ENCODE data around the gene AP1B1.
A peak's percentile ranks its signal among the peaks of the same experiment; 100 is the strongest.

The AP1B1 gene

DNA sequence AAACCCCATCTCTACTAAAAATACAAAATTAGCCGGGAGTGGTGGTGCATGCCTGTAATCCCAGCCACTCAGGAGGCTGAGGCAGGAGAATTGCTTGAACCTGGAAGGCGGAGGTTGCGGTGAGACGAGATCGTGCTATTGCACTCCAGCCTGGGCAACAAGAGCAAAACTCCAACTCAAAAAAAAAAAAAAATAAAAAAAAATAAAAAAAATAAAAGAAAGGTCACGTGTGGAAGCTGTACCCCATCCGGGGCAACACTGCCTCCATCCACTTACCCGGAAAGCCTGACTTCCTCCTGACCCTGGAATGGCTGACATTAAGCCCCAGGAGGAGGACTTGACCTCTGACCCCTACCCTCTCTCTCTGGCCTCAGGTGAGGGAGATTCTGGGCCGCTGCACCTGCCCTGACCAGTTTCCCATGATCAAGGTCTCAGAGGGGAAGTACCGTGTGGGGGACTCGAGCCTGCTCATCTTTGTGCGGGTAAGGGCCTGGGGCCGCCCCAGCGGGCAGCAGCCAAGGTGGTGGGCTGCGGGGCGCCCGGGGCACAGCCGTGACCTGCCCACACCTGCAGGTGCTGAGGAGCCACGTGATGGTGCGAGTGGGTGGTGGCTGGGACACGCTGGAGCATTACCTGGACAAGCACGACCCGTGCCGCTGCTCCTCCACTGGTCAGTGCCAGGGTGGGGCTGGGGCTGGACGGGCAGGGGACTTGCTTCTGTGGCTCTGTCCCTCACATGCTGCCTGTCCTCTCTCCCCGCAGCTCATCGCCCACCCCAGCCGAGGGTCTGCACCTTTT is 78.1 kb downstream of the AP1B1 start:
- peak; percentile 22 for DNase-seq (ENCODE audit: extremely low spot score)
- ChIA-PET CTCF (interaction anchor here (0.7 to 1.1 kb wide), 2 partner anchors 13 to 65 kb away, joined by 3 read pairs; no protein-coding TSS in a partner anchor), POLR2A (no interaction called here)
- TF ChIP-seq, protein P1, sequence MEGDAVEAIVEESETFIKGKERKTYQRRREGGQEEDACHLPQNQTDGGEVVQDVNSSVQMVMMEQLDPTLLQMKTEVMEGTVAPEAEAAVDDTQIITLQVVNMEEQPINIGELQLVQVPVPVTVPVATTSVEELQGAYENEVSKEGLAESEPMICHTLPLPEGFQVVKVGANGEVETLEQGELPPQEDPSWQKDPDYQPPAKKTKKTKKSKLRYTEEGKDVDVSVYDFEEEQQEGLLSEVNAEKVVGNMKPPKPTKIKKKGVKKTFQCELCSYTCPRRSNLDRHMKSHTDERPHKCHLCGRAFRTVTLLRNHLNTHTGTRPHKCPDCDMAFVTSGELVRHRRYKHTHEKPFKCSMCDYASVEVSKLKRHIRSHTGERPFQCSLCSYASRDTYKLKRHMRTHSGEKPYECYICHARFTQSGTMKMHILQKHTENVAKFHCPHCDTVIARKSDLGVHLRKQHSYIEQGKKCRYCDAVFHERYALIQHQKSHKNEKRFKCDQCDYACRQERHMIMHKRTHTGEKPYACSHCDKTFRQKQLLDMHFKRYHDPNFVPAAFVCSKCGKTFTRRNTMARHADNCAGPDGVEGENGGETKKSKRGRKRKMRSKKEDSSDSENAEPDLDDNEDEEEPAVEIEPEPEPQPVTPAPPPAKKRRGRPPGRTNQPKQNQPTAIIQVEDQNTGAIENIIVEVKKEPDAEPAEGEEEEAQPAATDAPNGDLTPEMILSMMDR (IDR thresholded peaks at IDR 0.05; ENCODE audit: control extremely low read depth, extremely low read depth, low read depth, missing control alignments), result no peak

DNA sequence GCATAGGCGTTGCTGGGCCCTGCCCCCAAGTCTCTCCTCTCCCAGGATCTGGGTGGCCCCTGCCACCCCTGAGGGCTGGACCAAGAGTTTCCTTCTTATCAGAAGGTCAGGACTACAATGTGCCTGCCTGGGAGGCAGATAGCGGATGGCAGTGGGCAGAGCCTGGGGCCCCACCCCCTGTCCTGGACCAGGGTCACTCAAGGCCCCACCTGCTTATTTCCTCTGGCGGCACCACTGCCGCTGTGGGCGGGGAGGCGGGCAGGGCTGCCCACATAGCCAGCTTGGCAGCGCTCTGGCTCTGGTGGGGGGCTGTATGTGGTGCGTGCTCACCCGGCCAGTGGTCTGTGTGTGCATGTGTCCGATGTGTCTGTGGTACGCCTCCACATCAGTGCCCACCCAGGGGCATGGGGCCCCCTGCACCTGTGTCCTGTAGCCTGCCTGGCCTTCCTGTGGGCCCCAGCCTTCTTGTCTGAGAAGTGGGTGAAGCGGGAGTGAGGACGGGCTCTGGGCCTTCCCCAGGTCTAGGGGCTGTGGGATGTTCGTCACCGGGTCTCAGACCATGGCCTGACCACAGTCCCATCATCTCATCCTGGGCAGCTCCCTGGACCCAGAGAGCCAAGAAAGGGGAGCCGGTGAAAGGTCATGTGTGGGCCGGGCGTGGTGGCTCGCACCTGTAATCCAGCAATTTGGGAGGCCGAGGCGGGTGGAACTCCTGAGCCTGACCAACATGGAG is 78.9 kb downstream of the AP1B1 start:
- ChIA-PET POLR2A (no interaction called here), CTCF (no interaction called here)
- TF ChIP-seq, protein P1 (IDR thresholded peaks at IDR 0.05; ENCODE audit: control extremely low read depth, extremely low read depth, low read depth, missing control alignments), result no peak
- peak; percentile 26 for DNase-seq (ENCODE audit: extremely low spot score)

DNA sequence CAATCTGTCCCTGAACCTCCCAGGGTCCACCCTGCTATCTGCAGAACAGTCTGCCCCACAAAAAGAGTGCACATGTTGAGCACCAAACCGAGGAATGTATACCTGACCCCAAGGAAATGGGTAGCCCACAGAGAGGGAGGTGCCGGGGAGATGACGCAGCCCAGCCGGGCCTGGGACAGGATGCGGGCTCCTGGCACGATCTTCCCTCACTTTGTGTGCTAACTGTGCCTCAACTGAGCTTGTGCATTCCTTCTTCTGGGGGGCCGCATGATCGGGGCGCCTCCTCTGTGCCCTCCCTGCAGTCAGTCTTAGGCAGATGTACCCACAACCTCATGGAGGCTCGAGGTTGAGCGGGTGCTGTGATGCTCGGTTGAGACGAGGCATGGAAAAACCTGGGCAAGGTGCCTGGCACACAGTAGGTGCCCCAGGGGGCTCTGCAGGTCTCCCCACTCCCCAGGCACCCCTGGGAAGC is 79.5 kb downstream of the AP1B1 start:
- DNase-seq (ENCODE audit: extremely low spot score), result peak; percentile 31
- TF ChIP-seq, protein P1 (IDR thresholded peaks at IDR 0.05; ENCODE audit: control extremely low read depth, extremely low read depth, low read depth, missing control alignments), result no peak
- POLR2A ChIA-PET, result no interaction called here
- CTCF ChIA-PET, result no interaction called here

DNA sequence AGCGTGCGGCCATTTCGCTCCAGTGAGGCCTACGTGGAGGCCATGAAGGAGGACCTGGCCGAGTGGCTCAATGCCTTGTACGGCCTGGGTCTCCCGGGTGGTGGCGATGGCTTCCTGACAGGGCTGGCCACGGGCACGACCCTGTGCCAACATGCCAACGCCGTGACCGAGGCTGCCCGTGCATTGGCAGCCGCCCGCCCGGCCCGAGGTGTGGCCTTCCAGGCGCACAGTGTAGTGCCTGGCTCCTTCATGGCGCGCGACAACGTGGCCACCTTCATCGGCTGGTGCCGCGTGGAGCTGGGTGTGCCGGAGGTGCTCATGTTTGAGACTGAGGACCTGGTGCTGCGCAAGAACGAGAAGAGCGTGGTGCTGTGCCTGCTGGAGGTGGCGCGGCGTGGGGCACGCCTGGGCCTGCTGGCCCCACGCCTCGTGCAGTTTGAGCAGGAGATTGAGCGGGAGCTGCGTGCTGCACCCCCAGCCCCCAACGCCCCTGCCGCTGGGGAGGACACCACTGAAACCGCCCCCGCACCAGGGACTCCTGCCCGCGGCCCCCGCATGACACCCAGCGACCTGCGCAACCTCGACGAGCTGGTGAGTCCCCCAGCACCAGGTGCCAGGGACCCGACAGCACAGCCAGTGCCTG is 80.1 kb downstream of the AP1B1 start:
- POLR2A ChIA-PET, result no interaction called here
- TF ChIP-seq, protein P1 (IDR thresholded peaks at IDR 0.05; ENCODE audit: control extremely low read depth, extremely low read depth, low read depth, missing control alignments), result no peak
- DNase-seq (ENCODE audit: extremely low spot score), result no peak
- CTCF ChIA-PET, result interaction anchor here (0.7 kb wide), 1 partner anchor 21 kb away, joined by 3 read pairs; no protein-coding TSS in a partner anchor

DNA sequence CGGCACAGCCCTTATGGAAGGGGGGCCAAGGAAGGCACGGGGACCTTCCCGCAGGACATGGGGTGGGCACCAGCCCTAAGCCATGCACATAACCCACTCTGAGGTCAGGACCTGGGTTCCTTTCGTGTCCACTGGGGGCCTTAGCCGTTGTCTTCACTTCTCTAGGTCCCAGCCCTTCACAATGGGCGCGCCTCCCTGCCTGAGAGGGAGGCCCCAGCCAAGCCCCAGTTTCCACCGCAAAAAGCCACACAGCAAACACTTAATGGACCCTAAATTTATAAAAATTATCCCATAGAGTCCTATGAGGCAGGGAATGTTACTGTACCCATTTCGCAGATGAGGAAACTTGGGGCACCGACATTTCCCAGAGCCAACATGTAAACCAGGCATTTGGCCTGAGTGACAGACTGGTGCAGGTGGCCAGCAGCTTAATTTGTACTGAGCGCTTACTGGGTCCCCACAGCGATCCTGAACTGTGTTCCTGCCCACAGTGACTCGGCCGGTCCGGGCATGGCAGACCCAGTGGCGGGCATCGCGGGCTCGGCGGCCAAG is 80.7 kb downstream of the AP1B1 start:
- DNase-seq (ENCODE audit: extremely low spot score), result peak; percentile 27
- CTCF ChIA-PET, result interaction anchor here (0.7 to 2.5 kb wide), 2 partner anchors 17 to 21 kb away, joined by 3 to 5 read pairs; no protein-coding TSS in a partner anchor
- TF ChIP-seq, protein P1 (IDR thresholded peaks at IDR 0.05; ENCODE audit: control extremely low read depth, extremely low read depth, low read depth, missing control alignments), result no peak
- POLR2A ChIA-PET, result no interaction called here

Data from GM10248 (cell line).